Fibroblast of skin of right quadriceps (primary cell): ENCODE results near the gene RAE1.
"Not testable (repeated sequence)": the region's sequence is repeated elsewhere in the genome, so short reads cannot be mapped to it uniquely, and the experiment has no call there.

ENCODE experiments used
- DNase-seq: peaks from one replicate; pipeline ENCODE4 v3.0.0-alpha.2; 2013

The RAE1 gene

GRCh38 chr20:57417051-57417689, 66.1 kb downstream of the RAE1 start:
- DNase-seq = no peak

GRCh38 chr20:57417830-57418780, 67.0 kb downstream of the RAE1 start:
- no peak for DNase-seq

DNA sequence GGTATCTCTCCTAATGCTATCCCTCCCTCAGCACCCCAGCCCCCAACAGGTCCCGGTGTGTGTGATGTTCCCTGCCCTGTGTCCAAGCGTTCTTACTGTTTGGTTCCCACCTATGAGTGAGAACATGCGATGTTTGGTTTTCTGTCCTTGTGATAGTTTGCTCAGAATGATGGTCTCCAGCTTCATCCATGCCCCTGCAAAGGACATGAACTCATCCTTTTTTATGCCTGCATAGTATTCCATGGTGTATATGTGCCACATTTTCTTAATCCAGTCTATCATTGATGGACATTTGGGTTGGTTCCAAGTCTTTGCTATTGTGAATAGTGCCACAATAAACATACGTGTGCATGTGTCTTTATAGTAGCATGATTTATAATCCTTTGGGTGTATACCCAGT, 68.4 kb downstream of the RAE1 start:
- DNase-seq = not testable (repeated sequence)

GRCh38 chr20:57420571-57421252, 69.7 kb downstream of the RAE1 start:
- no peak for DNase-seq

- DNase-seq = no peak
These were observed 70.5 kb downstream of the RAE1 start for GRCh38 chr20:57421253-57422220.

DNA sequence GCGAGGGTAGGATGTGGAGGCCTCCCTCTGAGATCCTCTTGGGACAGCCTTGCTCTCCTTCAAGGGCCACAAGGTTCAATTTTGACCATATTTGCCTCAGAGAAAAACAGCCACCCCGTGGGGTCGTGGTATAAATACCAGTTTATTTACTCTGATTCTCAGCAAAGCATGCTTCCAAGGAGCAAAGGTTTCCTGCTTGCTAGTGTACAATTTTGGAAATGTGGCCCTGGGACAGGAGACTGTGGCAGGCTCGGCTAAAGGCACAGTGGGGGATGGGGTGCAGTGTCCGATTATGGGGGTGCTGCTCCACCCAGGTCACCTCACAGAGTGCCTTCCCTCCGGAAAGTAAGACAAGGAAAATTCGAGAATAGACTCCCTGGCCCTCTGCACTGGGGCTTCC, 71.2 kb downstream of the RAE1 start:
- no peak for DNase-seq

DNA sequence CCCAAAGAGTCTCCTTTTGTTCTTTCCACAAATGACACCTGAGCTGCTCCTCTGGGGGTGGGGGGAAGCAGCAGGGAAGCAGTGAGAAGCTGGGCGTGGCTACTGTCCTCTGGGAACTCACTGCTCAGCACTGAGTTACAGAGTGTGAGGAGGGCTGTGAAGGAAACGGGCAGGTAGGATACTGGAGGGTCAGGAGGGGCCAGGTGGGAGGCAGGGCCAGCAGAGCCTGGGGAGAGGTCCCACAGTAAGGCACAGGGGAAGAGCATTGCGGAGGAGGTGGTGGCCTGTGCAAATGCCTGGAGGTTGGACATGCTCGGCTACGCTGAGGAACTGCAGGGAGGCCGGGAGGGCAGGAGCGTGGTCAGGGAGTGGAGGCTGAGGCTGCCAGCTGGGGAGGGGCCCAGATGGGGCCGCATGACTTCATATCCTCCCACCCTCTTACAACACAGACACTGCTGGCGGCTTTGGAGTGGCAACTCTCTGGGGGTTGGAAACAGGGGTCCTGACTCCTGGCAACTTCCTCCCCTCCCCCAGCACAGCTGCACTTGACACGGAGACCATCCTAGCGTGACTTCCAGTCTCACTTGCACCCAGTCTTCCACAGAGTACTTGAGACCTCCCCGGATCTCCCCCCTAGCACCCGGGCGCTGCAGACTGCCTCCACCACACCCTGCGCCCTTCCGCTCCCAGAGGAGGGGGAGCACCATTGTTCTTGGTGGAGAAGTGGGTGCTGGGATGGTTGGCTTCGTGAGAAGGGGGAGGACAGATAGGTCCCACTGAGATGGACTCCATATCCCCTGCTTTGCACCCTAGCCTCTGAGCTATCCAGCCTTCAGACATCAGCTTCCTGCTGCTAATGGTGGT, 74.3 kb downstream of the RAE1 start:
- DNase-seq = no peak

GRCh38 chr20:57426271-57426689, 75.2 kb downstream of the RAE1 start:
- no peak for DNase-seq

DNA sequence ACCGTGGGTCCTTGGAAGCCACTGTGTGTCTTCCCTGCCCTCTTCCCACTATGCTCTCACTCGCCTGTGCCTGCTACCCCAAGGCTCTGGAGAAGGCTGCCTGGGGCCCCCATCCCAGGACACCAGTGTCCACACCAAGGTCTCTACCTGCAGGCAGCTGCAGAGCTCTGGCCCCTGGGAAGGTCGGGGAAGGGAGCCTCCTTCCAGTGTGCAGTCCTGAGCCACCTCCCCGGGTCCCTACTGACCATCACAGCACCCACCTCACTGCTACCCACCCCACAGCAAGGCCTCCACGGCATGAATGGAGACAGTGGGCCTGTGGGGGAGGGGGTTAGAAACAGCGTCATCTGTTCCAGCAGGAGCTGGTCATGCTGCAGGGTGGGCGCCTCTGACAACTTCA, 75.8 kb downstream of the RAE1 start:
- no peak for DNase-seq

- no peak for DNase-seq
These were observed 77.5 kb downstream of the RAE1 start for GRCh38 chr20:57428324-57429158.
